Adrenal gland (tissue), 5 donors: Measurements from ENCODE around the gene AGFG1.
A peak's percentile ranks its signal among the peaks of the same experiment; 100 is the strongest.

Experiments used
- POLR2A ChIP-seq, 2 donors: fragments of 450-650 bp; IDR thresholded peaks; one replicate each; pipeline ENCODE4 v1.6.1; 2017; ENCODE audit warnings: antibody characterized with exemption in 2 of 2, mild to moderate bottlenecking in 2 of 2, moderate library complexity in 1 of 2
- TF ChIP-seq, protein P1 (sequence below), 6 experiments: fragments of 450-650 bp in 4 of 6; fragments of 200-600 bp in 2 of 6; sonication (generic) in 1 of 6; IDR thresholded peaks; 1 replicate in 5 of 6; 2 replicates in 1 of 6; pipeline versions ENCODE4 v1.5.1 to v1.8.0; 2016 to 2021; ENCODE audit warnings: antibody characterized with exemption in 6 of 6, mild to moderate bottlenecking in 2 of 6, moderate library complexity in 1 of 6
- donor health status: DM: no; HTN: no; CAD: no.

DNA sequence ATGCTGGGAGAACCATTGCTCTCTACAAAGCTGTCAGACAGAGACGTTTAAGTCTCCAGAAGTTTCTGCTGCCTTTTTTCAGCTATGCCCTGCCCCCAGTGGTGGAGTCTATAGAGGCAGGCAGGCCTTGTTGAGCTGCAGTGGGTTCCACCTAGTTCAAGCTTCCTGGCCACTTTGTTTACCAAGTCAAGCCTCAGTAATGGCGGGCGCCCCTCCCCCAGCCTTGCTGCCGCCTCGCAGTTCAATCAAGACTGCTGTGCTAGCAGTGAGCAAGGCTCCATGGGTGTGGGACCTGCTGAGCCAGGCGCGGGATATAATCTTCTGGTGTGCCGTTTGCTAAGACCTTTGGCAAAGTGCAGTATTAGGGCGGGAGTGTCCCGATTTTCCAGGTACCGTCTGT, 74.0 kb downstream of the AGFG1 start:
- TF ChIP-seq, protein P1, sequence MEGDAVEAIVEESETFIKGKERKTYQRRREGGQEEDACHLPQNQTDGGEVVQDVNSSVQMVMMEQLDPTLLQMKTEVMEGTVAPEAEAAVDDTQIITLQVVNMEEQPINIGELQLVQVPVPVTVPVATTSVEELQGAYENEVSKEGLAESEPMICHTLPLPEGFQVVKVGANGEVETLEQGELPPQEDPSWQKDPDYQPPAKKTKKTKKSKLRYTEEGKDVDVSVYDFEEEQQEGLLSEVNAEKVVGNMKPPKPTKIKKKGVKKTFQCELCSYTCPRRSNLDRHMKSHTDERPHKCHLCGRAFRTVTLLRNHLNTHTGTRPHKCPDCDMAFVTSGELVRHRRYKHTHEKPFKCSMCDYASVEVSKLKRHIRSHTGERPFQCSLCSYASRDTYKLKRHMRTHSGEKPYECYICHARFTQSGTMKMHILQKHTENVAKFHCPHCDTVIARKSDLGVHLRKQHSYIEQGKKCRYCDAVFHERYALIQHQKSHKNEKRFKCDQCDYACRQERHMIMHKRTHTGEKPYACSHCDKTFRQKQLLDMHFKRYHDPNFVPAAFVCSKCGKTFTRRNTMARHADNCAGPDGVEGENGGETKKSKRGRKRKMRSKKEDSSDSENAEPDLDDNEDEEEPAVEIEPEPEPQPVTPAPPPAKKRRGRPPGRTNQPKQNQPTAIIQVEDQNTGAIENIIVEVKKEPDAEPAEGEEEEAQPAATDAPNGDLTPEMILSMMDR (IDR thresholded peaks at IDR 0.05), result peak in 1 of 6 experiments; percentile 9
- no peak for TF ChIP-seq POLR2A (IDR thresholded peaks at IDR 0.05)
